ENCODE data around the gene CD44.

DNA sequence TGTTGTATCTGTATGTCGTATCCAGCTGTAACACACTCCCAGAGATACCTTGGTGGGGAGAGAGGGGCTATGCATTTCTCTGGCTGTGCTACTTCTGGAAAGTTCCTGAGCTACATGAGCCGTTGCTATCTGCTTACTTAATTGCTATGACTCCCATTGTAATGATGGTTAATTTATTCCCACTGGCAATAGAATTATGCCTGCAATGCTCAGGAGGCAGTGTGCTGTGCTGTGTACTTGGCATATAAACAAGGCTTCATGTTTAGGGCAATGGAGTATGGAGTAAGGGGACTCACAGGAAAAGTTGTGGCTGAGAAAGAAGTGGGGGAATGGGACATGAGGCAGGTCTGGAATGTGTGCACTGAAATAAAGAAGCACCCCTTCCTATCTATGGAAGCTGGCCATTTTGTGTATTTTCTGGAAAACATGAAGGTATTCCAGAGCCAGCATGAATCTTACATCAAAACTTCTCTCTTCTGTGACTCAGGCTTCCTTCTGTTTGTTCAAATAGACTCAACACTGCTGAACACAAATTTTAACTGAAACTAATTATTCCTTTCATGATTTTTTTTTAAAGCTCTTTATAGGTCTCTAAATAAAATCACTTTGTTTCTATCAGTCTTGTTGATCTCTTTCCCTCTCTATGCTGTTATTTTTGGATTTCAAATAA, 40.6 kb downstream of the CD44 start:
- TF ChIP-seq POLR2AphosphoS5 (IDR thresholded peaks at IDR 0.05; ENCODE audit: low read length) (no peak), BRCA1 (IDR thresholded peaks at IDR 0.05; ENCODE audit: low read depth, low read length) (no peak), POLR2A (IDR thresholded peaks at IDR 0.05; ENCODE audit: low read depth, low read length) (no peak), MXI1 (IDR thresholded peaks at IDR 0.05; ENCODE audit: low read depth, low read length) (no peak)

All from GM12878 (cell line).